Neural progenitor cell (in vitro differentiated cells): Measurements from ENCODE around the gene ZNF429. TPM values are rescaled to one million over a fixed set of nuclear protein-coding genes. Genes with fewer than 3 reads are reported as not detected.

Experiments
- DNase-seq: peaks from one replicate; pipeline ENCODE4 v3.0.0-alpha.2; 2016; ENCODE audit warnings: low spot score
- H2AFZ ChIP-seq: fragments of 200-600 bp; sonication (generic); replicated peaks from 2 replicates; pipeline ENCODE4 v1.6.1; 2016; ENCODE audit warnings: antibody characterized with exemption
- H3F3A ChIP-seq: fragments of 200-600 bp; sonication (generic); 2 replicates; pipeline ENCODE4 v1.6.1; 2016; ENCODE audit warnings: antibody characterized with exemption, low read depth
- H3K27ac ChIP-seq: fragments of 200-600 bp; sonication (generic); 2 replicates; pipeline ENCODE4 v1.5.1; 2016; ENCODE audit warnings: mild to moderate bottlenecking
- H3K27me3 ChIP-seq: fragments of 200-600 bp; sonication (generic); 2 replicates; pipeline ENCODE4 v1.6.1; 2016; ENCODE audit warnings: mild to moderate bottlenecking, moderate library complexity
- H3K36me3 ChIP-seq: fragments of 200-600 bp; sonication (generic); 2 replicates; pipeline ENCODE4 v1.5.1; 2016
- H3K4me1 ChIP-seq: fragments of 200-600 bp; sonication (generic); 2 replicates; pipeline ENCODE4 v1.6.1; 2016; ENCODE audit warnings: mixed run types
- H3K4me2 ChIP-seq: fragments of 200-600 bp; sonication (generic); 2 replicates; pipeline ENCODE4 v1.6.1; 2016
- H3K4me3 ChIP-seq: fragments of 200-600 bp; sonication (generic); 2 replicates; pipeline ENCODE4 v1.5.1; 2016
- H3K79me2 ChIP-seq: fragments of 200-600 bp; sonication (generic); 2 replicates; pipeline ENCODE4 v1.6.1; 2016; ENCODE audit warnings: low read depth
- H3K9ac ChIP-seq: fragments of 200-600 bp; sonication (generic); 2 replicates; pipeline ENCODE4 v1.6.1; 2016
- H3K9me3 ChIP-seq: fragments of 200-600 bp; sonication (generic); 2 replicates; pipeline ENCODE4 v1.5.1; 2016; ENCODE audit warnings: low read depth
- H4K20me1 ChIP-seq: fragments of 200-600 bp; sonication (generic); 2 replicates; pipeline ENCODE4 v1.6.1; 2016; ENCODE audit warnings: low read depth
- H3K27ac Mint-ChIP-seq: 3 replicates; pipeline ENCODE4 v1.8.0; 2021; ENCODE audit warnings: mixed read lengths
- H3K27me3 Mint-ChIP-seq: 2 replicates; pipeline ENCODE4 v1.8.0; 2022; ENCODE audit warnings: low read depth, mild to moderate bottlenecking, inconsistent platforms, moderate library complexity, mixed read lengths; ENCODE audit not compliant: insufficient read depth
- H3K36me3 Mint-ChIP-seq: 3 replicates; pipeline ENCODE4 v1.8.0; 2021; ENCODE audit warnings: mixed read lengths
- H3K4me1 Mint-ChIP-seq: 3 replicates; pipeline ENCODE4 v1.8.0; 2021; ENCODE audit warnings: mixed read lengths
- H3K4me3 Mint-ChIP-seq: 3 replicates; pipeline ENCODE4 v1.8.0; 2021; ENCODE audit warnings: mild to moderate bottlenecking, moderate library complexity, mixed read lengths
- H3K9me3 Mint-ChIP-seq: 3 replicates; pipeline ENCODE4 v1.8.0; 2020; ENCODE audit warnings: mixed read lengths
- EZH2 ChIP-seq: fragments of 200-600 bp; sonication (generic); IDR thresholded peaks from 2 replicates; pipeline ENCODE4 v1.6.1; 2017; ENCODE audit warnings: antibody characterized with exemption, mild to moderate bottlenecking, moderate library complexity
- EZH2phosphoT487 ChIP-seq: fragments of 200-600 bp; sonication (generic); IDR thresholded peaks from 2 replicates; pipeline ENCODE4 v1.6.1; 2017; ENCODE audit warnings: antibody characterized with exemption
- total RNA-seq: library from RNA; depleted of rRNA; stranded (reverse); fragments of >200 nt; gene quantifications from 2 replicates; pipeline ENCODE4 v1.2.3, GENCODE V29; 2015; ENCODE audit warnings: low replicate concordance
- TF ChIP-seq, protein P1 (sequence below): fragments of 200-600 bp; sonication (generic); IDR thresholded peaks from 2 replicates; pipeline ENCODE4 v1.5.1; 2017; ENCODE audit warnings: antibody characterized with exemption, mild to moderate bottlenecking

The ZNF429 gene
- total RNA-seq, 1 donor from 2014 or later = 29.4 TPM

- H3K9me3 ChIP-seq = peaks cover 5% of the 10 kb centered on the region
- Mint-ChIP-seq H3K9me3 (peaks cover 52% of the 10 kb centered on the region), H3K36me3 (peaks cover 3% of the 10 kb centered on the region)
Observed at GRCh38 chr19:21581646-21582240, 76.3 kb downstream of the ZNF429 start.

GRCh38 chr19:21584537-21584936, 79.1 kb downstream of the ZNF429 start:
- no peak overlapping the region for H3K9ac ChIP-seq
- Mint-ChIP-seq H3K9me3 (peaks cover 49% of the 10 kb centered on the region), H3K27me3 (peaks cover 13% of the 10 kb centered on the region), H3K4me3 (no peak overlapping the region), H3K36me3 (peaks cover 3% of the 10 kb centered on the region), H3K4me1 (no peaks in the 10 kb centered on the region), H3K27ac (no peak overlapping the region)
- TF ChIP-seq EZH2phosphoT487 (no peak), EZH2 (no peak)
- TF ChIP-seq, protein P1, sequence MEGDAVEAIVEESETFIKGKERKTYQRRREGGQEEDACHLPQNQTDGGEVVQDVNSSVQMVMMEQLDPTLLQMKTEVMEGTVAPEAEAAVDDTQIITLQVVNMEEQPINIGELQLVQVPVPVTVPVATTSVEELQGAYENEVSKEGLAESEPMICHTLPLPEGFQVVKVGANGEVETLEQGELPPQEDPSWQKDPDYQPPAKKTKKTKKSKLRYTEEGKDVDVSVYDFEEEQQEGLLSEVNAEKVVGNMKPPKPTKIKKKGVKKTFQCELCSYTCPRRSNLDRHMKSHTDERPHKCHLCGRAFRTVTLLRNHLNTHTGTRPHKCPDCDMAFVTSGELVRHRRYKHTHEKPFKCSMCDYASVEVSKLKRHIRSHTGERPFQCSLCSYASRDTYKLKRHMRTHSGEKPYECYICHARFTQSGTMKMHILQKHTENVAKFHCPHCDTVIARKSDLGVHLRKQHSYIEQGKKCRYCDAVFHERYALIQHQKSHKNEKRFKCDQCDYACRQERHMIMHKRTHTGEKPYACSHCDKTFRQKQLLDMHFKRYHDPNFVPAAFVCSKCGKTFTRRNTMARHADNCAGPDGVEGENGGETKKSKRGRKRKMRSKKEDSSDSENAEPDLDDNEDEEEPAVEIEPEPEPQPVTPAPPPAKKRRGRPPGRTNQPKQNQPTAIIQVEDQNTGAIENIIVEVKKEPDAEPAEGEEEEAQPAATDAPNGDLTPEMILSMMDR = no peak
- H3K9me3 ChIP-seq = no peaks in the 10 kb centered on the region
- H3K4me1 ChIP-seq = no peaks in the 10 kb centered on the region
- no peak overlapping the region for H3K27ac ChIP-seq
- H4K20me1 ChIP-seq = no peaks in the 10 kb centered on the region
- H3F3A ChIP-seq = no peaks in the 10 kb centered on the region
- DNase-seq = no peak
- H3K4me2 ChIP-seq = no peak overlapping the region
- H3K4me3 ChIP-seq = no peak overlapping the region
- no peaks in the 10 kb centered on the region for H3K79me2 ChIP-seq
- H2AFZ ChIP-seq = no peak overlapping the region
- no peaks in the 10 kb centered on the region for H3K36me3 ChIP-seq
- peaks cover 14% of the 10 kb centered on the region for H3K27me3 ChIP-seq

More at GRCh38 chr19:21581646-21582240, 76.3 kb downstream of the ZNF429 start:
- Histone ChIP-seq H3K4me2 (no peak overlapping the region), H3K27ac (no peak overlapping the region), H3F3A (no peaks in the 10 kb centered on the region), H4K20me1 (no peaks in the 10 kb centered on the region), H3K36me3 (no peaks in the 10 kb centered on the region), H3K9ac (no peak overlapping the region), H2AFZ (no peak overlapping the region), H3K79me2 (no peaks in the 10 kb centered on the region), H3K4me3 (no peak overlapping the region), H3K4me1 (no peaks in the 10 kb centered on the region), H3K27me3 (peaks cover 8% of the 10 kb centered on the region)
- H3K27ac Mint-ChIP-seq = no peak overlapping the region
- peaks cover 7% of the 10 kb centered on the region for H3K27me3 Mint-ChIP-seq
- H3K4me3 Mint-ChIP-seq = no peak overlapping the region
- DNase-seq = no peak
- no peaks in the 10 kb centered on the region for H3K4me1 Mint-ChIP-seq
- TF ChIP-seq, protein P1 = no peak
- no peak for TF ChIP-seq EZH2
- no peak for TF ChIP-seq EZH2phosphoT487

GRCh38 chr19:21585281-21585890, 80.0 kb downstream of the ZNF429 start:
- no peak overlapping the region for H3K4me3 Mint-ChIP-seq
- TF ChIP-seq EZH2phosphoT487 = no peak
- TF ChIP-seq, protein P1 = no peak
- TF ChIP-seq EZH2 = no peak

More at GRCh38 chr19:21585281-21585890, 80.0 kb downstream of the ZNF429 start:
- no peaks in the 10 kb centered on the region for H3K9me3 ChIP-seq
- H3K4me1 ChIP-seq = no peaks in the 10 kb centered on the region
- Mint-ChIP-seq H3K27me3 (peaks cover 13% of the 10 kb centered on the region), H3K4me1 (no peaks in the 10 kb centered on the region), H3K9me3 (peaks cover 49% of the 10 kb centered on the region), H3K27ac (no peak overlapping the region), H3K36me3 (peaks cover 3% of the 10 kb centered on the region)
- peaks cover 14% of the 10 kb centered on the region for H3K27me3 ChIP-seq
- H2AFZ ChIP-seq = no peak overlapping the region
- H3K79me2 ChIP-seq = no peaks in the 10 kb centered on the region
- no peak overlapping the region for H3K4me2 ChIP-seq
- H3K36me3 ChIP-seq = no peaks in the 10 kb centered on the region
- H3K27ac ChIP-seq = no peak overlapping the region
- no peaks in the 10 kb centered on the region for H4K20me1 ChIP-seq
- H3K9ac ChIP-seq = no peak overlapping the region
- DNase-seq = no peak
- H3K4me3 ChIP-seq = no peak overlapping the region
- no peaks in the 10 kb centered on the region for H3F3A ChIP-seq
